ENCODE data around the gene AUTS2.

DNA sequence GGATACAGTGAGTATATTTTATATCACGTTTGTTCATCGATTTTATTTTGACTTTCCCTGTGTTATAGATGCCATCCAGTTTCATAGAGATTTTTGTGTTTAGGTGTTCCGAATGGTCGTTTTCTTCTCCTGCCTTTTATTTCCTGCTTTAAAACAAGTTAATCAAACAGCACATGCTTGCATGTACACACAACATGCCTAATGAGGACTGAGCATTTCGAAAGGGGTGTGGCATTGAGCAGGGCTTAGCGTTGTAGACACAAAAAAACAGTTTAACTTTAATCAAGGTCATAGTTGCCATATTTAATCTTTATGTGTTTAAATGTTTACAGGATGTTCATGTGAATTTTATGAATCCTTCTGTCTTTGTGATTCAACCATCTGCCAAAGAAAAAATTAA lies 1103.2 kb downstream of the AUTS2 start:
- TF ChIP-seq, protein P1, sequence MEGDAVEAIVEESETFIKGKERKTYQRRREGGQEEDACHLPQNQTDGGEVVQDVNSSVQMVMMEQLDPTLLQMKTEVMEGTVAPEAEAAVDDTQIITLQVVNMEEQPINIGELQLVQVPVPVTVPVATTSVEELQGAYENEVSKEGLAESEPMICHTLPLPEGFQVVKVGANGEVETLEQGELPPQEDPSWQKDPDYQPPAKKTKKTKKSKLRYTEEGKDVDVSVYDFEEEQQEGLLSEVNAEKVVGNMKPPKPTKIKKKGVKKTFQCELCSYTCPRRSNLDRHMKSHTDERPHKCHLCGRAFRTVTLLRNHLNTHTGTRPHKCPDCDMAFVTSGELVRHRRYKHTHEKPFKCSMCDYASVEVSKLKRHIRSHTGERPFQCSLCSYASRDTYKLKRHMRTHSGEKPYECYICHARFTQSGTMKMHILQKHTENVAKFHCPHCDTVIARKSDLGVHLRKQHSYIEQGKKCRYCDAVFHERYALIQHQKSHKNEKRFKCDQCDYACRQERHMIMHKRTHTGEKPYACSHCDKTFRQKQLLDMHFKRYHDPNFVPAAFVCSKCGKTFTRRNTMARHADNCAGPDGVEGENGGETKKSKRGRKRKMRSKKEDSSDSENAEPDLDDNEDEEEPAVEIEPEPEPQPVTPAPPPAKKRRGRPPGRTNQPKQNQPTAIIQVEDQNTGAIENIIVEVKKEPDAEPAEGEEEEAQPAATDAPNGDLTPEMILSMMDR (tag by site-specific recombination; IDR thresholded peaks at IDR 0.05), result no peak
- TF ChIP-seq ZNF621 (tag by site-specific recombination; IDR thresholded peaks at IDR 0.05) (no peak), ZNF776 (tag by site-specific recombination; IDR thresholded peaks at IDR 0.05; ENCODE audit: borderline replicate concordance) (no peak), ZNF777 (tag by site-specific recombination; IDR thresholded peaks at IDR 0.05; ENCODE audit: borderline replicate concordance) (no peak), ZNF768 (tag by site-specific recombination; IDR thresholded peaks at IDR 0.05) (no peak), SP7 (tag by site-specific recombination; IDR thresholded peaks at IDR 0.05) (no peak), ZFP41 (tag by site-specific recombination; IDR thresholded peaks at IDR 0.05; ENCODE audit: borderline replicate concordance) (no peak), MYNN (tag by site-specific recombination; IDR thresholded peaks at IDR 0.05; ENCODE audit: borderline replicate concordance) (no peak), ZNF174 (tag by site-specific recombination; IDR thresholded peaks at IDR 0.05) (no peak)
- TF ChIP-seq, protein P2, sequence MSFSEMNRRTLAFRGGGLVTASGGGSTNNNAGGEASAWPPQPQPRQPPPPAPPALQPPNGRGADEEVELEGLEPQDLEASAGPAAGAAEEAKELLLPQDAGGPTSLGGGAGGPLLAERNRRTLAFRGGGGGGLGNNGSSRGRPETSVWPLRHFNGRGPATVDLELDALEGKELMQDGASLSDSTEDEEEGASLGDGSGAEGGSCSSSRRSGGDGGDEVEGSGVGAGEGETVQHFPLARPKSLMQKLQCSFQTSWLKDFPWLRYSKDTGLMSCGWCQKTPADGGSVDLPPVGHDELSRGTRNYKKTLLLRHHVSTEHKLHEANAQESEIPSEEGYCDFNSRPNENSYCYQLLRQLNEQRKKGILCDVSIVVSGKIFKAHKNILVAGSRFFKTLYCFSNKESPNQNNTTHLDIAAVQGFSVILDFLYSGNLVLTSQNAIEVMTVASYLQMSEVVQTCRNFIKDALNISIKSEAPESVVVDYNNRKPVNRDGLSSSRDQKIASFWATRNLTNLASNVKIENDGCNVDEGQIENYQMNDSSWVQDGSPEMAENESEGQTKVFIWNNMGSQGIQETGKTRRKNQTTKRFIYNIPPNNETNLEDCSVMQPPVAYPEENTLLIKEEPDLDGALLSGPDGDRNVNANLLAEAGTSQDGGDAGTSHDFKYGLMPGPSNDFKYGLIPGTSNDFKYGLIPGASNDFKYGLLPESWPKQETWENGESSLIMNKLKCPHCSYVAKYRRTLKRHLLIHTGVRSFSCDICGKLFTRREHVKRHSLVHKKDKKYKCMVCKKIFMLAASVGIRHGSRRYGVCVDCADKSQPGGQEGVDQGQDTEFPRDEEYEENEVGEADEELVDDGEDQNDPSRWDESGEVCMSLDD (tag by site-specific recombination; IDR thresholded peaks at IDR 0.05), result no peak
